ENCODE results near the gene GJB1.
"Not testable (repeated sequence)": the region's sequence is repeated elsewhere in the genome, so short reads cannot be mapped to it uniquely, and the experiment has no call there.

The GJB1 gene

GRCh38 chrX:71222929-71223328, at the start of gene GJB1:
Gene GJB1 (plus strand): TSS chrX:71223224. CDS start chrX:71223708, 484 bp downstream.
- no peak for DNase-seq

- no peak for DNase-seq
Measured at GRCh38 chrX:71173440-71173839, 49.6 kb upstream of the GJB1 start.

- DNase-seq, result no peak
Measured at GRCh38 chrX:71174795-71175194, 48.2 kb upstream of the GJB1 start.

GRCh38 chrX:71175531-71175930, 47.5 kb upstream of the GJB1 start:
- no peak for DNase-seq

- DNase-seq, result no peak
Measured at GRCh38 chrX:71177327-71177726, 45.7 kb upstream of the GJB1 start.

- peak; percentile 8 for DNase-seq
Measured at GRCh38 chrX:71178908-71179307, 44.1 kb upstream of the GJB1 start.

- not testable (repeated sequence) for DNase-seq
Measured at GRCh38 chrX:71180579-71181265, 42.3 kb upstream of the GJB1 start.

- no peak for DNase-seq
Measured at GRCh38 chrX:71181558-71181909, 41.5 kb upstream of the GJB1 start.

- DNase-seq, result peak; percentile 95
Measured at GRCh38 chrX:71181910-71182799, 40.9 kb upstream of the GJB1 start.

- no peak for DNase-seq
Measured at GRCh38 chrX:71182871-71183270, 40.2 kb upstream of the GJB1 start.

GRCh38 chrX:71183341-71183740, 39.7 kb upstream of the GJB1 start:
- no peak for DNase-seq

- no peak for DNase-seq
Measured at GRCh38 chrX:71184092-71184491, 38.9 kb upstream of the GJB1 start.

GRCh38 chrX:71184803-71185495, 38.1 kb upstream of the GJB1 start:
- peak; percentile 43 for DNase-seq

- DNase-seq, result no peak
Measured at GRCh38 chrX:71191248-71191647, 31.8 kb upstream of the GJB1 start.

GRCh38 chrX:71195964-71196649, 26.9 kb upstream of the GJB1 start:
- DNase-seq, result no peak

- no peak for DNase-seq
Measured at GRCh38 chrX:71198066-71198465, 25.0 kb upstream of the GJB1 start.

- no peak for DNase-seq
Measured at GRCh38 chrX:71199252-71200008, 23.6 kb upstream of the GJB1 start.

- DNase-seq, result no peak
Measured at GRCh38 chrX:71210816-71211215, 12.2 kb upstream of the GJB1 start.

- peak; percentile 8 for DNase-seq
Measured at GRCh38 chrX:71212536-71212935, 10.5 kb upstream of the GJB1 start.

- DNase-seq, result no peak
Measured at GRCh38 chrX:71214152-71214551, 8.9 kb upstream of the GJB1 start.

- DNase-seq, result peak; percentile 8
Measured at GRCh38 chrX:71214604-71215337, 8.3 kb upstream of the GJB1 start.
